ENCODE data around the gene STIP1. TPM values are rescaled to one million over a fixed set of nuclear protein-coding genes. Genes with fewer than 3 reads are reported as not detected.

Gene STIP1
- 161 and 174 TPM in 2 replicates for polyA plus RNA-seq
- 116 and 139 TPM in 2 replicates for polyA minus RNA-seq

DNA sequence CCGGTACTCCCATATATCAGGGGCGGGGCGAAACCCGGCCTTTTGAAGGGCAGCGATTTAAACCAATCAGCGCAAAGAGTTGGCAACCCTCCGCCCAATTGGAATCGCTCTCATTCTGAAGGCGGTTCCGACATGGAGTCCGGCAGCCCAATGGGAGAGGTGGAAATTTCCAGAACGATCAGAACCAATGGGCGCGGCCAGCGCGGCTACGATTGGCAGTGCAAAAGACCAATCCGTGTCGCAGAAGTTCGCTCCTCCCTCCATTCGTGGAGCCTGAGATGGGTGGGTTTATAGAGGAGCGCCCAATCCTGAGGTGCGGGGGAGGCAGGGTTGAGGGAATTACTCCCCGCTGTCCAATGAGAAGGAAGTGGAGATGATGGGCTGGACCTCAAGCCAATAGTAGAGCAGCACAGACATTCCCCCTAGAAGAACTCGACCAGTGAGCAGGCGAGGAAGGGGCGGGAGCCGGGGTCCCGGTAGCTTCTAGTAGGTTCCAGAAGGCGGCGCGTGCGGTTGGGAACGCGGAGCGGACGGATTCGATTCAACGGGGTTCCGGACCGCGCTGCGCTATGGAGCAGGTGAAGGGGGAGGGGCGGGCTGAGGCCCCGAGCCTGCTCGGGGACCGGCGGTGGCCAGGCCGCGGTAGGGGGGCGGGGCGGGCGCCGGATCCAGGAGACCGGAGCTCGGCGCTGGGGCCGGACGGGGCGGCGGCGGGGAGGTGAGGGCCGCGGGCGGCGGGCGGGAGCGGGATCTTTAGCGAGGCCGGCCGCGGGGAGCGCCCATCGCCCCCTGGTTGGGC lies at the start of gene STIP1:
STIP1 (plus strand) TSS at position 479 of the 799 bp plus-strand sequence; CDS start at position 570, 91 bp downstream.
- peak within 1 kb of the TSS; percentile 89 for H3K27ac ChIP-seq (ENCODE audit: low read length)

DNA sequence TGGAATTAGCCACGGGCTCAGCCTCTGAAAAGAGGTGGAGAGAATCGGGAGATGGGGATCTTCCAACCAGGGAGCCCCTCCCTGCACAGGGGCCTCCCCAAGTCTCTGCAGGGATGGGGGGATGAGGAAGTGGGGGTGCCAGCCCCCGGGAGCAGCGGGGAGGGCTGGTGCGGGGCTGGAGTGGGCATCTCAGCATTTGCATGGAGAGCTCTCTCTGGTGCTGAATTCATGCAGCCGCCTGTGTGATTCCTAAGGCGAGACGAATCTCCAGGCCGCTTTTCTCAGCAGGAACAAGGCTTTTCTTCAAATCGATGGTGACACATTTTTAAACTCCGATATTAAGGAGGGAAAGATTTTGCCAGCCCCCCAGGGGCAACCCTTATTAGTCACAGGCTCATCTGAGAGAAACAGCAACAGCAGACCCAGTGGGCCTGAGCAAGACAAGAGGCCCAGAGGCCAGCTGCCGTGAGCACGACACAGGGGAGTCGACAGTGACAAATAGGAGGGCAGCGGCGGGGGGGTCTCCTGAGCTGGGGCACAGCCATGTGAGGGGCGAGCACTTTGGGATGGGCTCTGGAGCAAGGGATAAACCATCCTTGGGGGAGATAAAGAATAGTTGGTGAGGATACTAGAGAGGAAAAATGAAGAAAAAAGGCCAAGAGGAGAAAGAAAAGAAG lies 49.1 kb upstream of the STIP1 start:
- no peaks in the 10 kb centered on the region for H4K20me1 ChIP-seq (ENCODE audit: insufficient read depth)
- no peaks in the 10 kb centered on the region for H3K27me3 ChIP-seq (ENCODE audit: insufficient read depth, low read depth, low read length)
- H3K9me2 ChIP-seq (ENCODE audit: insufficient read depth, low read length), result no peaks in the 10 kb centered on the region
- no peak overlapping the region for H3K4me2 ChIP-seq (ENCODE audit: low read length)
- H3K36me3 ChIP-seq (ENCODE audit: insufficient read depth, low read length), result no peaks in the 10 kb centered on the region
- H3K9ac ChIP-seq (ENCODE audit: low read length), result no peak overlapping the region
- no peaks in the 10 kb centered on the region for H3K9me3 ChIP-seq (ENCODE audit: low read length)
- no peaks in the 10 kb centered on the region for H3K79me2 ChIP-seq (replicated peaks; ENCODE audit: insufficient read depth, low read length)
- H3F3A ChIP-seq (ENCODE audit: insufficient read depth, low read length, poor library complexity, severe bottlenecking), result no peaks in the 10 kb centered on the region
- H3K4me3 ChIP-seq (ENCODE audit: low read length), result no peak overlapping the region
- H3K27ac ChIP-seq (ENCODE audit: low read length), result no peak overlapping the region
- H2AFZ ChIP-seq (ENCODE audit: low read depth, low read length), result no peak overlapping the region
- TF ChIP-seq POLR2AphosphoS5 (IDR thresholded peaks at IDR 0.05), result no peak
- TF ChIP-seq, protein P1, sequence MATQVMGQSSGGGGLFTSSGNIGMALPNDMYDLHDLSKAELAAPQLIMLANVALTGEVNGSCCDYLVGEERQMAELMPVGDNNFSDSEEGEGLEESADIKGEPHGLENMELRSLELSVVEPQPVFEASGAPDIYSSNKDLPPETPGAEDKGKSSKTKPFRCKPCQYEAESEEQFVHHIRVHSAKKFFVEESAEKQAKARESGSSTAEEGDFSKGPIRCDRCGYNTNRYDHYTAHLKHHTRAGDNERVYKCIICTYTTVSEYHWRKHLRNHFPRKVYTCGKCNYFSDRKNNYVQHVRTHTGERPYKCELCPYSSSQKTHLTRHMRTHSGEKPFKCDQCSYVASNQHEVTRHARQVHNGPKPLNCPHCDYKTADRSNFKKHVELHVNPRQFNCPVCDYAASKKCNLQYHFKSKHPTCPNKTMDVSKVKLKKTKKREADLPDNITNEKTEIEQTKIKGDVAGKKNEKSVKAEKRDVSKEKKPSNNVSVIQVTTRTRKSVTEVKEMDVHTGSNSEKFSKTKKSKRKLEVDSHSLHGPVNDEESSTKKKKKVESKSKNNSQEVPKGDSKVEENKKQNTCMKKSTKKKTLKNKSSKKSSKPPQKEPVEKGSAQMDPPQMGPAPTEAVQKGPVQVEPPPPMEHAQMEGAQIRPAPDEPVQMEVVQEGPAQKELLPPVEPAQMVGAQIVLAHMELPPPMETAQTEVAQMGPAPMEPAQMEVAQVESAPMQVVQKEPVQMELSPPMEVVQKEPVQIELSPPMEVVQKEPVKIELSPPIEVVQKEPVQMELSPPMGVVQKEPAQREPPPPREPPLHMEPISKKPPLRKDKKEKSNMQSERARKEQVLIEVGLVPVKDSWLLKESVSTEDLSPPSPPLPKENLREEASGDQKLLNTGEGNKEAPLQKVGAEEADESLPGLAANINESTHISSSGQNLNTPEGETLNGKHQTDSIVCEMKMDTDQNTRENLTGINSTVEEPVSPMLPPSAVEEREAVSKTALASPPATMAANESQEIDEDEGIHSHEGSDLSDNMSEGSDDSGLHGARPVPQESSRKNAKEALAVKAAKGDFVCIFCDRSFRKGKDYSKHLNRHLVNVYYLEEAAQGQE (IDR thresholded peaks at IDR 0.05; ENCODE audit: borderline replicate concordance), result no peak
- TF ChIP-seq EP300 (conservative IDR thresholded peaks at IDR 0.05; ENCODE audit: poor library complexity, severe bottlenecking), result no peak
- TF ChIP-seq RAD21 (conservative IDR thresholded peaks at IDR 0.05), result no peak
- no peak for TF ChIP-seq MXI1 (conservative IDR thresholded peaks at IDR 0.05; ENCODE audit: poor library complexity, severe bottlenecking)
- TF ChIP-seq, protein P2, sequence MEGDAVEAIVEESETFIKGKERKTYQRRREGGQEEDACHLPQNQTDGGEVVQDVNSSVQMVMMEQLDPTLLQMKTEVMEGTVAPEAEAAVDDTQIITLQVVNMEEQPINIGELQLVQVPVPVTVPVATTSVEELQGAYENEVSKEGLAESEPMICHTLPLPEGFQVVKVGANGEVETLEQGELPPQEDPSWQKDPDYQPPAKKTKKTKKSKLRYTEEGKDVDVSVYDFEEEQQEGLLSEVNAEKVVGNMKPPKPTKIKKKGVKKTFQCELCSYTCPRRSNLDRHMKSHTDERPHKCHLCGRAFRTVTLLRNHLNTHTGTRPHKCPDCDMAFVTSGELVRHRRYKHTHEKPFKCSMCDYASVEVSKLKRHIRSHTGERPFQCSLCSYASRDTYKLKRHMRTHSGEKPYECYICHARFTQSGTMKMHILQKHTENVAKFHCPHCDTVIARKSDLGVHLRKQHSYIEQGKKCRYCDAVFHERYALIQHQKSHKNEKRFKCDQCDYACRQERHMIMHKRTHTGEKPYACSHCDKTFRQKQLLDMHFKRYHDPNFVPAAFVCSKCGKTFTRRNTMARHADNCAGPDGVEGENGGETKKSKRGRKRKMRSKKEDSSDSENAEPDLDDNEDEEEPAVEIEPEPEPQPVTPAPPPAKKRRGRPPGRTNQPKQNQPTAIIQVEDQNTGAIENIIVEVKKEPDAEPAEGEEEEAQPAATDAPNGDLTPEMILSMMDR (IDR thresholded peaks at IDR 0.05; ENCODE audit: poor library complexity, severe bottlenecking), result no peak
- no peak for TF ChIP-seq SMC3 (conservative IDR thresholded peaks at IDR 0.05; ENCODE audit: poor library complexity)
- no peak for TF ChIP-seq TAF1 (IDR thresholded peaks at IDR 0.05; ENCODE audit: low read depth)

More for the DNA sequence above, at the start of gene STIP1:
- H3K27me3 ChIP-seq (ENCODE audit: insufficient read depth, low read depth, low read length), result no peaks in the 10 kb centered on the region
- peaks cover 6% of the 10 kb centered on the region for H3K79me2 ChIP-seq (replicated peaks; ENCODE audit: insufficient read depth, low read length)
- no peaks in the 10 kb centered on the region for H3K9me3 ChIP-seq (ENCODE audit: low read length)
- peak within 1 kb of the TSS; percentile 51 for H2AFZ ChIP-seq (ENCODE audit: low read depth, low read length)
- H4K20me1 ChIP-seq (ENCODE audit: insufficient read depth), result peaks cover 5% of the 10 kb centered on the region
- H3K4me2 ChIP-seq (ENCODE audit: low read length), result peak within 1 kb of the TSS; percentile 67
- peak within 1 kb of the TSS; percentile 90 for H3K4me3 ChIP-seq (ENCODE audit: low read length)
- peak within 1 kb of the TSS; percentile 89 for H3K9ac ChIP-seq (ENCODE audit: low read length)
- no peaks in the 10 kb centered on the region for H3K36me3 ChIP-seq (ENCODE audit: insufficient read depth, low read length)
- no peaks in the 10 kb centered on the region for H3K9me2 ChIP-seq (ENCODE audit: insufficient read depth, low read length)
- peaks cover 6% of the 10 kb centered on the region for H3F3A ChIP-seq (ENCODE audit: insufficient read depth, low read length, poor library complexity, severe bottlenecking)
- TF ChIP-seq TAF1 (IDR thresholded peaks at IDR 0.05; ENCODE audit: low read depth) (peak; percentile 12), EP300 (conservative IDR thresholded peaks at IDR 0.05; ENCODE audit: poor library complexity, severe bottlenecking) (peak; percentile 52), MXI1 (conservative IDR thresholded peaks at IDR 0.05; ENCODE audit: poor library complexity, severe bottlenecking) (no peak), POLR2AphosphoS5 (IDR thresholded peaks at IDR 0.05) (peak; percentile 96), RAD21 (conservative IDR thresholded peaks at IDR 0.05) (peak; percentile 30), SMC3 (conservative IDR thresholded peaks at IDR 0.05; ENCODE audit: poor library complexity) (no peak), EZH2 (IDR thresholded peaks at IDR 0.05; ENCODE audit: borderline replicate concordance, insufficient read depth, low read length, poor library complexity, severe bottlenecking) (no peak)
- TF ChIP-seq, protein P1 (IDR thresholded peaks at IDR 0.05; ENCODE audit: borderline replicate concordance), result no peak
- TF ChIP-seq, protein P2 (IDR thresholded peaks at IDR 0.05; ENCODE audit: poor library complexity, severe bottlenecking), result peak; percentile 73
